H1 (cell line): Measurements from ENCODE around the gene EXOSC1.

Experiments used
- ATF2 ChIP-seq: IDR thresholded peaks from 2 replicates; pipeline ENCODE4 v1.6.1; 2012; ENCODE audit warnings: low read length, inconsistent platforms
- CTCF ChIP-seq, 3 experiments: IDR thresholded peaks; 1 replicate in 2 of 3; 2 replicates in 1 of 3; pipeline versions ENCODE4 v1.5.1 to v1.6.1; 2011; ENCODE audit warnings: low read length in 3 of 3, mild to moderate bottlenecking in 3 of 3, inconsistent platforms in 2 of 3, low read depth in 1 of 3, moderate library complexity in 1 of 3; ENCODE audit not compliant: insufficient read depth in 1 of 3; ENCODE audit errors: control extremely low read depth in 1 of 3
- EZH2 ChIP-seq: fragments of 200-600 bp; sonication (generic); IDR thresholded peaks from 2 replicates; pipeline ENCODE4 v1.7.1; 2012; ENCODE audit warnings: low read depth, mild to moderate bottlenecking, moderate library complexity, low read length, inconsistent platforms; ENCODE audit not compliant: severe bottlenecking
- GABPA ChIP-seq: IDR thresholded peaks from 2 replicates; pipeline ENCODE4 v1.6.1; 2011; ENCODE audit warnings: mild to moderate bottlenecking, low read length, moderate library complexity, borderline replicate concordance; ENCODE audit not compliant: insufficient read depth
- JUN ChIP-seq: IDR thresholded peaks from 2 replicates; pipeline ENCODE4 v1.6.1; 2011; ENCODE audit warnings: low read depth, mild to moderate bottlenecking, improper control_type of control experiment, low read length
- JUND ChIP-seq: IDR thresholded peaks from 2 replicates; pipeline ENCODE4 v1.6.1; 2011; ENCODE audit warnings: mild to moderate bottlenecking, improper control_type of control experiment, low read length
- POLR2A ChIP-seq, 2 experiments: IDR thresholded peaks; 1 replicate in 1 of 2; 2 replicates in 1 of 2; pipeline ENCODE4 v1.6.1; 2011; ENCODE audit warnings: low read depth in 2 of 2, low read length in 2 of 2, mild to moderate bottlenecking in 2 of 2; ENCODE audit errors: control extremely low read depth in 1 of 2
- POLR2AphosphoS5 ChIP-seq: IDR thresholded peaks from 2 replicates; pipeline ENCODE4 v1.6.1; 2011; ENCODE audit warnings: low read depth, low read length
- RAD21 ChIP-seq, 2 experiments: IDR thresholded peaks in 1 of 2; conservative IDR thresholded peaks in 1 of 2; 2 replicates each; pipeline ENCODE4 v1.6.1; 2011; ENCODE audit warnings: low read depth in 2 of 2, low read length in 2 of 2, improper control_type of control experiment in 1 of 2, inconsistent platforms in 1 of 2, mild to moderate bottlenecking in 1 of 2, moderate library complexity in 1 of 2
- SUZ12 ChIP-seq: fragments of 200-600 bp; sonication (generic); IDR thresholded peaks from 2 replicates; pipeline ENCODE4 v1.6.1; 2012; ENCODE audit warnings: mild to moderate bottlenecking, inconsistent platforms, low read length, moderate library complexity, mixed read lengths

- no peak for TF ChIP-seq POLR2AphosphoS5
- no peak for TF ChIP-seq GABPA
- no peak for TF ChIP-seq EZH2
- TF ChIP-seq RAD21 (IDR thresholded peaks at IDR 0.05 in 1 of 2, conservative IDR thresholded peaks at IDR 0.05 in 1 of 2; ENCODE audit: low read depth in 2 of 2, low read length in 2 of 2) = no peak
- no peak for TF ChIP-seq CTCF (IDR thresholded peaks at IDR 0.05; ENCODE audit: control extremely low read depth in 1 of 3, insufficient read depth in 1 of 3, low read depth in 1 of 3, low read length in 3 of 3)
- TF ChIP-seq POLR2A (IDR thresholded peaks at IDR 0.05; ENCODE audit: control extremely low read depth in 1 of 2, low read depth in 2 of 2, low read length in 2 of 2) = no peak
- no peak for TF ChIP-seq SUZ12
- TF ChIP-seq JUND = no peak
- TF ChIP-seq JUN = no peak
- TF ChIP-seq ATF2 = no peak
Measured at GRCh38 chr10:97450828-97451227, 5.0 kb upstream of the EXOSC1 start.
